Activated CD4-positive, CD25-positive, alpha-beta regulatory T cell (primary cell): Measurements from ENCODE around the gene ZNF563.
"Not testable (repeated sequence)": the region's sequence is repeated elsewhere in the genome, so short reads cannot be mapped to it uniquely, and the experiment has no call there.

Experiments used
- DNase-seq, 4 experiments: peaks; one replicate each; lab custom pipeline; 2025; lab: John Stamatoyannopoulos, UW

The ZNF563 gene

DNA sequence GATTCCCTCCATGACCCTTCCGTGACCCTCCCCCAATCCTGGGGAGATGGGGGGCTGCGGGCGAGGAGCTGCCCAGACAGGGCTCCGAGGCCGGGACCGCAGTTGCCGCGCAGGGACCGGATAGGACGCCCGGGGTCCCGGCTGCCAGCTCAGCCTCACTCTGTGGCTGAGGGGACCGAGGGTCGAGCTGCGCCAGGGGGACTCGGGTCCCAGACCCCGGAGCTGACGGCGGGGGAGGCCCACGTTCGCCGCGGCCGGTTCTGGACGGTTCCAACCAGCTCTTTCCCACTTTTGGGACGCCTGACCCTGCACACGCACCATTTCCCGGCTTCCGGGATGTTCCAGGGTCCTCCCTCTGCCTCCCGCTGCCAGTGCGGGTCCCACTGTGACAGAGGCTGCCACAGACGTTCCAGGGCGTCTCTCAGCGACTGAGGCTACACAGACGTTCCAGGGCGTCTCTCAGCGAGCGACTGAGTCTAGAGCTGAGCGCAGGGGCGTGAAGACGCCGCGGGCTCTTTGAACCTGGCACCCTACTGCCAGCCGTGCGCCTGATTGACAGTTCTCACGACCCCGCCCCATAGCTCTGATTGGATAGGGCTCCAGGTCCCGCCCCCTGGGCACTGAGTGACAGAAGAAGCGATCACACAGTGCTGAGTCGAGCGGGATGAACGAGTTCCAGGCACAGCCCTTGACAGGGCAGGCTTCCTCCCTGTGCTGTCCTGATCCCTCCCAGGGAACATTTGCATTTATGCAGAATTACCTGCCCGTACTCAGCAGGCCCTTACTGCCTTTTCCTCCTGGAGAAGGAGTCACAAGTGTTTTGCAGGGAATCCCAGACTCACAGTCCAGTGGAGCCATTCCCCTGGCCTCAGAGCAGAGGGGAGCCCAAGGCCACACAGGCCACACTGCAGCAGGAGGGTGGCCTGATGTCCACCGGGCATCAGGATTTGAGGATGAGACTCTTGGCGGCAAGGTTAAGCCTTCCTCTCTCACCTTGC is at the start of gene ZNF563:
Gene ZNF563 (minus strand): TSS at position 472 of the 998 bp plus-strand sequence. CDS start 151 bp downstream, at position 321.
- DNase-seq, result peak; percentile 92 to 96 (median 93)

DNA sequence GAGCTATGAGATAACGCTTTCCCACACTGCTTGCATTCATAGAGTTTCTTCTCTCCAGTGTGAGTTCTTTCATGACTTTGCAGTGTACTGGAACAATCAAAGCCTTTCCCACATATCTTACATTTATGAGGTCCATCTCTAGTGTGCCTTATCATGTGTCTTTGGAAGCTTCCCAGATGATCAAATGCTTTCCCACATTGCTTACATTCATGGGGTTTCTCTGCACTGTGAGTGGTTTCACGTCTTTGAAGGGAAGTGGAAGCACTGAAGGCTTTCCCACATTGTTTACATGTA is 47.0 kb upstream of the ZNF563 start:
- DNase-seq, result no peak

DNA sequence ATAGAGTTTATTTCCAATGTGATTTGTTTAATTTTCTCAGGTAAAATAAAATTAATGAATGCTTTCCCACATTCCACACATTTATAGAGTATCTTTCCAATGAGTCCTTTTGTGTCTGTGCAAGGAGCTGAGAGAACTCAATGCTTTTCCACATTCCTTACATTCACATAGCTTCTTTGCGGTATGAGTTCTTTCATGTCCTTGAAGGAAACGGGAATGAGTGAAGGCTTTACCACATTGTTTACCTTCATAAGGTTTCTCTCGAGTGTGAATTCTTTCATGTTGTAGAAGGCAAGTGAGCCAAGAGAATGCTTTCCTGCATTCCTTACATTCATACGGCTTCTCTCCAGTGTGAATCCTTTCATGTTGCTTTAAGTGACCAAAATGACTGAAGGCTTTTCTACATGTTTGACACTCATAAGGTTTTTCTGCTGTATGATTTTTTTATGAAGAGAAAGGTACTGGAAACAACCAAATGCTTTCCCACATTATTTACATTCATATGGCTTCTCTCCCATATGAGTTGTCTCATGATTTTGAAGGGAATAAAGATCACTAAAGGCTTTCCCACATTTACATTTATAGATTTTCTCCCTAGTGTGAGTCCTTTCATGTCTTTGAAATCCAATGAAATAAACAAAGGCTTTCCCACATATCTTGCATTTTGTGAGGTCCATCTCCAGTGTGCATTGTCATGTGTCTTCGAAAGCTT is 46.5 kb upstream of the ZNF563 start:
- no peak for DNase-seq

DNA sequence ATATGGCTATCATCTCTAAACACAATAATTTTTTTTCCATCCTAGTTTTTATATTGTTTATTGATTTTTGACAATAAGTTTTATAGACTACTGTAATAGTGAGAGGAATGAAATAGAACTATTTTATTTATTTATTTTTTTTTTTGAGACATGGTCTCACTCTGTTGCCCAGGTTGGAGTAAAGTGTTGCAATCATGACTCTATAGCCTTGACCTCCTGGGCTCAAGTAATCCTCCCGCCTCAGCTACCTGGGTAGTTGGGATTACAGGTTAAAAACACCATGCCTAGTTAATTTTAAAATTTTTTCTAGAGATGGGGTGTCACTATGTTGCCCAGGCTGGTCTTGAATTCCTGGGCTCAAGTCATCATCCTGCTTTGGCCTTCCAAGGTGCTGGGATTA is 40.6 kb upstream of the ZNF563 start:
- no peak for DNase-seq

DNA sequence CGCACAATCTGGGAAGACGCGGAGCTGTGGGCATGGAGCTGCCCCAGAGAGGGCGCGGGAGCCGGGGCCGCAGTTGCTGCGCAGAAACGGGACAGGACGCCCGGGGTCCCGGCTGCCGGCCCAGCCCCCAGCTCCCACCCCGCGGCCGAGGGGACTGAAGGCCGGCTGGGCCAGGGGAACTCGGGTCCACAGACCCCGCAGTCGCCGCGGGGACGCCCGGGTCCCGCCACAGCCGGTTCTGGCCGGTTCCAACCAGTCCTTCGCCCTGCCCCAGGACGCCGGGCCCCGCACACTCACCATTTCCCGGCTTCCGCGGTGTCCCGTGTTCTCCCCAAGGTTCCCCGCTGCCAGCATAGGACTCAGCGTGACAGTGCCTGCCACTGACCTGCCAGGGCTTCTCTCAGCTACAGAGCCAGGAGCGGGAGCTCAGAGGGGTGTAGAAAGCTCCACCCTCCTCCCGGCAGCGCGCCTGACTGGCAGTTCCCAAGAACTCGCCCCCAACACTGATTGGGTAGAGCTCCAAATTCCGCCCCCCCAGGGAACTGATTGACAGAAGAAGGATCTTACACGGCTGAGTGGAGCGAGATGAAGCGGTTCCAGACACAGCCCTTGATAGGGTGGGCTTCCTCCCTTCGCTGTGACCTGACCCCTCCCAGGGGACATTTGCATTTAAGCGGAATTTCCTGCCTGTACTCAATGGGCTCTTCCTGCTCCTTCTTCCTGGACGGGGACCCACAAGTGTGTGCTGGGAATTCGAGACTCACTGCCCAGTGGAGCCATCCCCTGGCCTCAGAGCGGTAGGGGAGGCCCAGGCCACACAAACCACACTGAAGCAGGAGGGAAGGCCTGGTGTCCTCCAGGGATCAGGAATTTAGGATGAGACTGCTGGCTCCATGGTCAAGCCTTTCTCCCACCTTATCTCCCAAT is 32.1 kb upstream of the ZNF563 start, which contains the start of gene ZNF442:
Gene ZNF442 (minus strand): TSS at position 448 of the 927 bp plus-strand sequence. CDS start 2,052 bp downstream, outside the sequence.
- peak; percentile 43 to 70 (median 55) for DNase-seq

DNA sequence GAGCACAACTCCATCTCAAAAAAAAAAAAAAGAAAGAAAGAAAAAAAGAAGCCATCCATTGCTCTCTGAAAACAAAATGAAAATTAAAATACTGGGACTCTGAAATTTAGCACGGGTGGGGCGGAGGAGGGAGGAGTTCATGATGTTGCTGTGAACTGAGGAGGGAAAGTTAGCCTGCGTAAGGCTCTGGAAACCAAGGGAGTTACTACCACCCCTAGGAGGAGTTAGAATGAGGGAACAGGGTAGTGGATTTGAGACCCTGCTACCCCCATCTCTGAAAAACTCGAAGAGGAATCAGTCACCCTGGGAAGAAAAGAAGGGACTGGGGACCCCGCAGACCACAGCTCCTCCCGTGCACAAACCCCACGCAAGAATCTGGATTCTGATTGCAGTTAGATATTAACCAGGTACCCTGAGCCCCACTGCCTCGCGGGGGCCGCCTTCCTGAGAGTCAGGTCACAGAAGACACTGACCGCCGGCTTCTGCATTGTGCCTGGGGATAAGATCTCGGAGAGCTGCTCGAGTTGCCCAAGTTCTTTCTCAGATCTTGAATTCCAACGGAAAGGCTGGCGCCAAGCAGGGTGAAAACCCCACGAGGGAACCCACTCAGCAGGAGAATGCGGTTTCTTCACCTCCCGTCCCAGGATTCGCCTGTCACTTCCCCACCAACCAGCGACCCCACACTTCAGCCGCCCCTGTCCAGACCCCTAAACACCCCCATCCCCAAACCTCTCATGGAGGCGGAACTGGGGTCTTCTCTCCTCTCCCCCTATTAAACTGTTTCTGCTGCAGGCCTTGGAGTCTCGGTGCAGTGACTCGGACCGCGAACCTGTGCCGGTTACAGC is 31.2 kb upstream of the ZNF563 start:
- DNase-seq, result no peak

DNA sequence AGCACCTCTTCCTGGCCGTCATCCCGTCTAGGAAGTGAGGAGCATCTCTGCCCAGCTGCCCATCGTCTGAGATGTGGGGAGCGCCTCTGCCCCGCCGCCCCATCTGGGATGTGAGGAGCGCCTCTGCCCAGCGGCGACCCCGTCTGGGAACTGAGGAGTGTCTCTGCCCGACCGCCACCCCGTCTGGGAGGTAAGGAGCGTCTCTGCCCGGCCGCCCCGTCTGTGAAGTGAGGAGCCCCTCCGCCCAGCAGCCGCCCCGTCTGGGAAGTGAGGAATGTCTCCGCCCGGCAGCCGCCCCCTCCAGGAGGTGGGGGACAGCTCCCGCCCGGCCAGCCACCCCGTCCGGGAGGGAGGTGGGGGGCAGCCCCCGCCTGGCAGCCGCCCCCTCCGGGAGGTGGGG is 28.8 kb upstream of the ZNF563 start:
- DNase-seq, result not testable (repeated sequence)

DNA sequence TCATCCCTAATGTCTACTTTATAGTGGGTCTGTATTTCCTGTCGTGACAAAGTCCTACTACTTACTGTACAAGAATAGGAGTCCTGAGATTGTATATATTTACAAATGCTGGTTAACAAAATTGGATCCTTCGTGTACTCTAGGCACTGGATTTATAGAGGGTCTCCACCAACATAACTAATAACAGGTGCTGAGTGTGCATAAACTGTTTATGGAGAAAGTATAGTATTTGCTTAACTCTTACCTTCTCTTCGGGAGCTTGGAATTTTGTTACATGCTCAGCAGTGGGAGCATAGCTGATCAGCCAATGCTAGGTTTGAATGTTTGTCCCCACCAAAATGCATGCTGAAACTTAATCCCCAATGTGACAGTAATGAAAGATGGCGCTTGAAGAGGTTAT is 19.9 kb upstream of the ZNF563 start:
- DNase-seq, result no peak

DNA sequence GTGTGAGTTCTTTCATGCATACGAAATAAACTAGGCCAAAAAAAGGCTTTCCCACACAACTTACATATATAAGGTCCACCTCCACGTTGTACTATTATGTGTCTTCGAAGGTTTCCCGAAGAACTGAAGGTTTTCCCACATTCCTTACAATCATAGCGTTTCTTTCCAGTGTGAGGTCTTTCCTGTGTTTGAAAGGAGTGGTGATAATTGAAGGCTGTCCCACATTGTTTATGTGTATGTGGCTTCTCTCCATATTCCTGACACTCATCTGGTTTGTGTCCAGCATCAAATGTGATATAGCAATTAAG is 17.4 kb upstream of the ZNF563 start:
- DNase-seq, result no peak

DNA sequence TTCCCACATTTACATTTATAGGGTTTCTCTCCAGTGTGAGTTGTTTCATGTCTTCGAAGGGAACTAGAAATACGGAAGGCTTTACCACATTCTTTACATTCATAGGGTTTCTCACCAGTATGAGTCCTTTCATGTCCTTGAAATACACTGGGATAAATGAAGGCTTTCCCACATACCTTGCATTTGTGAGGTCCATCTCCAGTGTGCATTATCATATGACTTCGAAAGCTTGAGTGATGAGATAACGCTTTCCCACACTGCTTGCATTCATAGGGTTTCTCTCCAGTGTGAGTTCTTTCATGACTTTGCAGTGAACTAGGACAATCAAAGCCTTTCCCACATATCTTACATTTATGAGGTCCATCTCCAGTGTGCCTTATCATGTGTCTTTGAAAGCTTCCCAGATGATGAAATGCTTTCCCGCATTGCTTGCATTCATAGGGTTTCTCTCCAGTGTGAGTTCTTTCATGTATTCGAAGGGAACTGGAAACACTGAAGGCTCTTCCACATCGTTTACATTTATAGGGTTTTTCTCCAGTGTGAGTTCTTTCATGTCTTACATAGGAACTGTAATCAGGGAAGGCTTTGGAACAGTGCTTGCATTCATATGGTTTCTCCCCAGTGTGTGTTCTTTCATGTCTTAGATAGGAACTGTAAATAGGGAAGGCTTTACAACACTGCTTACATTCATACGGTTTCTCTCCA is 16.9 kb upstream of the ZNF563 start:
- DNase-seq, result no peak

DNA sequence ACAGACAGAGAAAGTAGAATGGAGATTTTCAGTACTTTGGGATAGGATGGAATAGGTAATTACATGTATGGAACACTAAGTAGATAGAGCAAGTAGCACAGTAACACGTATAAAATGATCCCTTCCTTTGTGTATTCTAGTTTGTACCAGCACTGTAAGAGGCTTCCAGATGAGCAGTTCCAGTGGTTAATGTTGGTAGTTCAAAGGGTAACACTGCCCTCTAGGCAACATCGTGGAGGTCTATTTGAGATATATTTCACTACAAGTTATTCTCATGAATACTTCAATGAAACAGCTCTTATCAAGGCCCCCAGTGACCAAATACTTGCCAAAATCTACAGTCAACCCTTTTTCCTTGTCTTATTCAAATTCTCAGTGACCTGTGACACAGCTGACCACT is 13.5 kb upstream of the ZNF563 start:
- DNase-seq, result no peak

DNA sequence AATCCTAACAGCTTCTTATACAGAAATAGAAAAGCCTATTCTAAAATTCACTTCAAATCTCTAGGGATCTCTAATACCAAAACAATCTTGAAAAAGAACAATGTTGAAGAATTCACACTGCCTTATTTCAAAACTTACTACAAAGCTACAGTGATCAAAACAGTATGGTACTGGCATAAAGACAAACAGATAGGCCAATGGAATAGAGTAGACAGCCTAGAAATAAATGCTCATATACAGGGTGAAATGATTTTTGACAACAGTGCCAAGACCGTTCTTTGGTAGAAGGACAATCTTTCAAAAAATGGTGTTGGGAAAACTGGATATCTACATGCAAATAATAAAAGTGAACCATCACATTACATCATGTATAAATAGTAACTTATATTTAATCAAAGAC is 11.8 kb upstream of the ZNF563 start:
- DNase-seq, result no peak

DNA sequence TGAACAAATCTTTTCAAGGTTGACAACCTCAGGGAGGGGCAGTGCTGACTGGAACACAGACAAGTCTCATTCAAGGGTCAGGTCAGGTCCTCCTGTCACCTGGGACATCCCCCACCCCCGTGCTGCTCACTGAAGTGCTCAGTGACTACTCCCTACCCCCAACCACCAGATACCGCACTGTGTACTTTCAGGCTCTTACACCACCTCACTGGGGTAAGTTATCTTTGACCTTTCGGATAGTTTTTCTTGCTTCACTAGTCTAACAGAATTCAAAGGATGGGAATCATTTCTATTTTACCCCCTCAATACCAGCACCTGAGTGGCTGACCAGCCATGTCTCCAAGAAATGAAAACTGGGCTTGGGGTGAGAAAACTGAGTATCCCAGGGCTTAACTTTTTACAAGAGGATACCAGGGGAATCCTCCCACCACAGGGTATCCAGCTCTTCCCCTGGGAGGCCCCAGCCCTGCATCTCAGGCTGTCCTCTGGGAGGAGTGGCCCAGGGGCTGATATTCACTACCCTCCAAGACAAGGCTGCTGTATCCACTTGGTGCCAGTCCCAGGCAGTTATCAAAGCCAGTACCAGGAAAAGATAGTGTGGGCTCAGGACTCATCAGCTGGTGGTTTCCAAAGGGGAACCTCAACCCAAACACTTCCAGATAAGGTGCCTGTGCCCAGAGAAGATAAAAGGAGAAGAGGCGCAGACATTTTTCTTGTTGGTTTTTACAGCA is 2.1 kb downstream of the ZNF563 start:
- peak in 3 of 4 experiments; percentile 6 to 51 (median 36) for DNase-seq

DNA sequence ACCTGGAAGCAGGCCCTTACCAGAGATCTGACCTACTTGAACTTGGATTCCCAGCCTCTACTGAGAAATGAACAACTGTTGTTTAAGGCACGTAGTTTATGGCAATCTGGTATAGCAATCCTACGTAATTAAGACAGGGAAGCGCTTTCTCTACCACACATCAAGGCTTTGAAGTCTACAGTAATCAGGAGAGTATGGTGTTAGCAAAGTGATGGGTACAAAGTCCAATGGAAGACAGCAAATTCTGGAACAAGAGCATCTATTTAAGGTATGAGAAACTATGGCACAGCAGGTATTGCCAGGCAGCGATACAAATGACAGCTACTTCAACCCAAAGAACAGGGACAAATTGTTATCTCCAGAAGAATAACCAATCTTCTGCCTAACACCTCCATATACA is 3.1 kb downstream of the ZNF563 start:
- DNase-seq, result no peak

DNA sequence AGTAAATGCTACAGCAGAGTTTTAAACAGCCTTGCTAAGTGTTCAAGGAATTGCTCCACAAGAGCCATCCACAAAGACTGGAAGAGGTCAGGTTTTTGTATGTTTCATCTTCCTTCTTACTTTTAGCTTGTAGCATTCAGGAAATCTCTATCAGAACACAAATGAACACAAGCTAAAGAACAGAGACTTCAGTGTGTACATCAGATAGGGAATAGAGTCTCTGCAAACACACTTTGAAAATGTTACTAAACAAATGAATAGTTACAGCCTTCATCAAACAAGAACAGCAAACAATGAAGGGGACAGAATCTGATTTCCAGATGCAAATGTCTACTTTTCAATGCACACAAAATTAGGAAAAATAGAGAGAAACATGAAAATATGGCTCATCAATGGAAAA is 7.7 kb downstream of the ZNF563 start:
- DNase-seq, result no peak

DNA sequence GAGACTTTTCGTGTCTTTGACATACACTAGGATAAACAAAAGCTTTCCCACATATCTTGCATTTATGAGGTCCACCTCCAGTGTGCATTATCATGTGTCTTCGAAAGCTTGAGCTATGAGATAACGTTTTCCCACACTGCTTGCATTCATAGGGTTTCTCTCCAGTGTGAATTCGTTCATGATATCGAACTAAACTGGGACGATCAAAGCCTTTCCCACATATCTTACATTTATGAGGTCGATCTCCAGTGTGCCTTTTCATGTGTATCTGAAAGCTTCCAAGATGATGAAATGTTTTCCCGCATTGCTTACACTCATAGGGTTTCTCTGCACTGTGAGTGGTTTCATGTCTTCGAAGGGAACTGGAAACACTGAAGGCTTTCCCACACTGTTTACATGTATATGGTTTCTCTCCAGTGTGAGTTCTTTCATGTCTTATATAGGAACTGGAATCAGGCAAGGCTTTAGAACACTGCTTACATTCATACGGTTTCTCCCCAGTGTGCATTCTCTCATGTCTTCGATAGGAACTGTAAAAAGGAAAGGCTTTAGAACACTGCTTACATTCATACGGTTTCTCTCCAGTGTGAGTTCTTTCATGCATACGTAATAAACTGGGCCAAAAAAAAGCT is 14.5 kb downstream of the ZNF563 start:
- no peak for DNase-seq

DNA sequence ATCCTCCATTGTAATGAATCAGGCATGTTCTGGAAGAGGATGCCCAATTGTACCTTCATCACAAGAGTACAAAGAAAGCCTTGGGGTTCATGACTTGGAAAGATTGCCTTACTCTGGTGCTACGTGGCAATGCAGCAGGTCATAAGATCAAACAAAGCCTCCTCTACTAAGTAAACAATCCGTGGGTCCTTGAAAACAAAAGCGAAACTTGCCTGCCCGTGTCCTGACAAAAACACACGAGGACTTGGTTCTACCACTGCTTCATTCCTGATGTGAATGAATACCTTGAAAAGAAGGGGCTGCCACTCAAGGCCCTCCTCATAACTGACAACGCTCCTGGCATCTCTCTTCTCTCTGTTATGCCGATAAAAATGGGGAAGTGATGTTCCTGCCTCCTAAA is 18.9 kb downstream of the ZNF563 start:
- DNase-seq, result no peak

DNA sequence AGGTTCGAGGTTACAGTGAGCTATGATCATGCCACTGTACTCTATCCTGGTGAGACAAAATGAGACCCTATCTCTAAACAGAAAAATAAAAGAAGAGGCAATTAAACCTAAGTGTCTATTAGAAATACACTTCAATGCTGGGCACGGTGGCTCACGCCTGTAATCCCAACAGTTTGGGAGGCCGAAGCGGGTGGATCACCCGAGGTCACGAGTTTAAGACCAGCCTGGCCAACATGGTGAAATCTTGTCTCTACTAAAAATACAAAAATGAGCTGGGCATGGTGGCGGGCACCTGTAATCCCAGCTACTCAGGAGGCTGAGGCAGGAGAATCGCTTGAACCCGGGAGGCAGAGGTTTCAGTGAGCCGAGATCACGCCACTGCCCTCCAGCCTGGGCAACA is 24.5 kb downstream of the ZNF563 start:
- DNase-seq, result not testable (repeated sequence)

DNA sequence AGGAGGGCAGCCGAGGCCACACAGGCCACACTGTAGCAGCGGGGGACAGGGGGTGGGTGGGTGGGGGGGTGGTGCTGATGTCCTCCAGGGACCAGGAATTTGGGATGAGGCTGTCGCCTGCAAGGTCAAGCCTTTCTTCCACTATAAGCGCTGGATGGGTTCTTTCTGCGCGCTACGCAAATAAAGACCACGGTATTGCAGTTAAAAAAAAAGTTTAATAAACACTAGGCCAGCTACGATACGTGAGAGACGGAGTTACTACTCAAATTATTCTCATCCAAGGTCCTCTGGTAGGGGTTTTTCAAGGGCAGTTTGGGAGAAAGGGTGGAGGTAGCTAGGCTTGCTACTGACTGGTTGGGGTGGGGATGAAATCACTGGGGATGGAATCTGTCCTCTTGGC is 38.2 kb downstream of the ZNF563 start:
- DNase-seq, result no peak
